Transverse colon (tissue), 4 donors: ENCODE results near the gene STRA6. TPM values are rescaled to one million over a fixed set of nuclear protein-coding genes. Genes with fewer than 3 reads are reported as not detected.

Source experiments
- DNase-seq: peaks from one replicate; pipeline ENCODE4 v3.0.0-alpha.2; 2019
- H3K27ac ChIP-seq, 4 donors: fragments of 200-600 bp; sonication (generic); 2 replicates each; pipeline ENCODE4 v1.5.1; 2016 to 2018; ENCODE audit warnings: inconsistent platforms in 4 of 4
- H3K27me3 ChIP-seq: fragments of 200-600 bp; sonication (generic); 2 replicates; pipeline ENCODE4 v1.5.1; 2017; ENCODE audit warnings: inconsistent platforms
- H3K36me3 ChIP-seq, 4 donors: fragments of 200-600 bp; sonication (generic); 2 replicates each; pipeline ENCODE4 v1.5.1; 2017 to 2019; ENCODE audit warnings: inconsistent platforms in 4 of 4
- H3K4me1 ChIP-seq, 4 donors: fragments of 200-600 bp; sonication (generic); 2 replicates each; pipeline ENCODE4 v1.5.1; 2017 to 2020; ENCODE audit warnings: inconsistent platforms in 4 of 4
- H3K4me3 ChIP-seq, 4 donors: fragments of 200-600 bp; sonication (generic); 1 replicate in 1 of 4; 2 replicates in 3 of 4; pipeline versions ENCODE4 v1.5.1 to v1.6.1; 2017 to 2019; ENCODE audit warnings: inconsistent platforms in 4 of 4
- H3K9me3 ChIP-seq, 2 donors: fragments of 200-600 bp; sonication (generic); 2 replicates each; pipeline ENCODE4 v1.5.1; 2017 to 2019; ENCODE audit warnings: inconsistent platforms in 2 of 2
- CTCF ChIP-seq, 5 experiments: fragments of 200-600 bp in 3 of 5; fragments of 450-650 bp in 2 of 5; sonication (generic) in 3 of 5; IDR thresholded peaks; 1 replicate in 2 of 5; 2 replicates in 3 of 5; pipeline ENCODE4 v1.5.1; 2016 to 2017; ENCODE audit warnings: antibody characterized with exemption in 5 of 5, inconsistent platforms in 3 of 5, mild to moderate bottlenecking in 2 of 5, moderate library complexity in 1 of 5
- EP300 ChIP-seq: sonication (generic); formaldehyde crosslinking; IDR thresholded peaks from one replicate; pipeline ENCODE4 v1.6.1; 2017; ENCODE audit warnings: antibody characterized with exemption, low read depth
- POLR2A ChIP-seq: fragments of 450-650 bp; IDR thresholded peaks from one replicate; pipeline ENCODE4 v1.6.1; 2016; ENCODE audit warnings: antibody characterized with exemption, mild to moderate bottlenecking, moderate library complexity
- POLR2AphosphoS5 ChIP-seq, 3 donors: sonication (generic); formaldehyde crosslinking; IDR thresholded peaks; one replicate each; pipeline ENCODE4 v1.6.1; 2016; ENCODE audit warnings: antibody characterized with exemption in 3 of 3
- WGBS, 2 donors: methylation state at CpG; one replicate each; pipeline ENCODE4 v1.1.5; 2018; ENCODE audit warnings: low coverage in 1 of 2; 5-methylcytosine and 5-hydroxymethylcytosine counted together
- in situ Hi-C, 4 donors: fragments of 200-750 bp; cut with MboI; loops; one replicate each; pipeline versions ENCODE4 v1.15.0 to v1.15.1; 2017; ENCODE audit warnings: low sequenced_read_pairs in 3 of 4, low pct_ligation_motif_present in 1 of 4, low pct_unique_long_range_greater_than_20kb in 1 of 4
- intact Hi-C: fragments of 100-400 bp; cut with DNase I; formaldehyde crosslinking; loops from one replicate; pipeline ENCODE4 v1.15.1; 2023; ENCODE audit warnings: low total_unique reads
- total RNA-seq, 4 donors: library from RNA; depleted of rRNA; stranded (reverse); fragments of >200 nt; gene quantifications; one replicate each; pipeline ENCODE4 v1.1.0, GENCODE V29; 2016

STRA6 gene
- total RNA-seq, 4 donors from 2014 or later: not detected

- no peak for DNase-seq
- Histone ChIP-seq H3K27ac (no peak overlapping the region), H3K36me3 (no peaks in the 10 kb centered on the region), H3K4me3 (no peak overlapping the region), H3K9me3 (no peaks in the 10 kb centered on the region), H3K4me1 (peaks cover 6 to 14% (median 10%) of the 10 kb centered on the region in 4 donors), H3K27me3 (no peaks in the 10 kb centered on the region)
- TF ChIP-seq EP300 (no peak), POLR2A (no peak), CTCF (IDR thresholded peaks at IDR 0.05) (no peak), POLR2AphosphoS5 (IDR thresholded peaks at IDR 0.05) (no peak)
- intact Hi-C loops: loop anchor here (10.0 kb wide), 1 partner anchor 75 kb away; no protein-coding TSS in a partner anchor
- 74 to 80% methylated on average over 2 to 3 of the region's 3 CpGs for WGBS, 2 donors
- in situ Hi-C loops: no loop called here
Observed at GRCh38 chr15:74229686-74230085, 27.1 kb upstream of the STRA6 start.

- in situ Hi-C loops (no loop called here), intact Hi-C loops (no loop called here)
- no peak overlapping the region for H3K4me3 ChIP-seq
- TF ChIP-seq CTCF (IDR thresholded peaks at IDR 0.05): no peak
- no peak for TF ChIP-seq POLR2AphosphoS5 (IDR thresholded peaks at IDR 0.05)
- TF ChIP-seq POLR2A: no peak
- no peak for TF ChIP-seq EP300
- WGBS, 2 donors: 32% methylated on average over 17 of the region's 17 CpGs; no CpG with 5 or more reads in 1 of the 2 donors
- H3K36me3 ChIP-seq: no peaks in the 10 kb centered on the region
- no peaks in the 10 kb centered on the region for H3K27me3 ChIP-seq
- peaks cover 6 to 14% (median 10%) of the 10 kb centered on the region in 4 donors for H3K4me1 ChIP-seq
- no peaks in the 10 kb centered on the region for H3K9me3 ChIP-seq
- H3K27ac ChIP-seq: peak overlapping the region in 1 of 4 donors; percentile 23
- DNase-seq: no peak
Observed at GRCh38 chr15:74228723-74229081, 26.1 kb upstream of the STRA6 start.

GRCh38 chr15:74227968-74228722 is 25.6 kb upstream of the STRA6 start:
- peak; percentile 71 for DNase-seq
- H3K36me3 ChIP-seq: no peaks in the 10 kb centered on the region
- H3K4me1 ChIP-seq: peaks cover 6 to 14% (median 12%) of the 10 kb centered on the region in 4 donors
- intact Hi-C loops (no loop called here), in situ Hi-C loops (no loop called here)
- TF ChIP-seq CTCF (IDR thresholded peaks at IDR 0.05): no peak
- no peak for TF ChIP-seq EP300
- TF ChIP-seq POLR2A: no peak
- no peak for TF ChIP-seq POLR2AphosphoS5 (IDR thresholded peaks at IDR 0.05)
- 33% methylated on average over 6 to 11 of the region's 11 CpGs for WGBS, 2 donors
- no peak overlapping the region for H3K4me3 ChIP-seq
- peak overlapping the region in 1 of 4 donors; percentile 23 for H3K27ac ChIP-seq
- peaks cover 1% of the 10 kb centered on the region for H3K27me3 ChIP-seq
- no peaks in the 10 kb centered on the region for H3K9me3 ChIP-seq

- intact Hi-C loops (no loop called here), in situ Hi-C loops (no loop called here)
- no peak for DNase-seq
- H3K4me3 ChIP-seq: no peak overlapping the region
- H3K36me3 ChIP-seq: no peaks in the 10 kb centered on the region
- H3K27ac ChIP-seq: no peak overlapping the region
- no peak for TF ChIP-seq POLR2AphosphoS5 (IDR thresholded peaks at IDR 0.05)
- peaks cover 4% of the 10 kb centered on the region for H3K27me3 ChIP-seq
- peaks cover 6 to 21% (median 13%) of the 10 kb centered on the region in 4 donors for H3K4me1 ChIP-seq
- no peaks in the 10 kb centered on the region for H3K9me3 ChIP-seq
- whole genome bisulfite sequencing, 2 donors: 82 to 92% methylated on average over 2 to 10 of the region's 10 CpGs
Observed at GRCh38 chr15:74226761-74227540, 24.4 kb upstream of the STRA6 start.
